ENCODE results near the gene SLC26A3.

DNA sequence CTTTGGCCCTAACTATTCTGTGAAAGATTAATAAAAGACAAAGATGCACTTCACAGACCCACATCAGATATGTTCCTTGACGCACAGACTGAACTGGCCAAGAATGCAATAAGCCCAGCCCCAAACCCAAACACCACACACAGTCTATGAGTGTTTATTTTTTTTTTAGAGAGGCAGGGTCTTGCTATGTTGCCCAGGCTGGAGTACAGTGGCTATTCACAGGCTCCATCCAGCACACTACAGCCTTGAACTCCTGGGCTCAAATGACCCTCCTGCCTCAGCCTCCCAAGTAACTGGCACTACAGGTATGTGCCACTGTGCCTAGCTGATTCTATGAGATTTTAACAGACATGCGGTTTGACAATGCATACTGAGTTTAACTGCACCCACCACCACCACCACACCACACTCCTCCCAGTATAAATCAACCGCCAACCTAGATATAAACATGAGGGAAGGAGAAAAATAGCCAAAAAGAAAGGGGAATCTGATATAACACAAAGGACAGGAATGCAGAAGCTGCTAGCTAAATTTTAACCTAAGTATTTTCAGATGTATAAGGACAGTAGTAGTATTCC is 35.1 kb upstream of the SLC26A3 start:
- TF ChIP-seq BACH1 (IDR thresholded peaks at IDR 0.05; ENCODE audit: borderline replicate concordance) (no peak), ZZZ3 (IDR thresholded peaks at IDR 0.05; ENCODE audit: control insufficient read depth, insufficient read length, low read depth) (no peak), POLR2AphosphoS5 (IDR thresholded peaks at IDR 0.05; ENCODE audit: low read length) (no peak), RAD51 (IDR thresholded peaks at IDR 0.05) (no peak), RCOR1 (conservative IDR thresholded peaks at IDR 0.05; ENCODE audit: low read depth, low read length) (no peak), NFIC (IDR thresholded peaks at IDR 0.05; ENCODE audit: low read depth, low read length) (no peak), POLR2A (IDR thresholded peaks at IDR 0.05; ENCODE audit: low read depth, low read length) (no peak), TAF1 (IDR thresholded peaks at IDR 0.05; ENCODE audit: borderline replicate concordance, low read depth, low read length) (no peak), JUNB (IDR thresholded peaks at IDR 0.05) (no peak), SREBF2 (IDR thresholded peaks at IDR 0.05; ENCODE audit: low read length) (no peak), CHD4 (IDR thresholded peaks at IDR 0.05) (no peak)
- TF ChIP-seq, protein P1, sequence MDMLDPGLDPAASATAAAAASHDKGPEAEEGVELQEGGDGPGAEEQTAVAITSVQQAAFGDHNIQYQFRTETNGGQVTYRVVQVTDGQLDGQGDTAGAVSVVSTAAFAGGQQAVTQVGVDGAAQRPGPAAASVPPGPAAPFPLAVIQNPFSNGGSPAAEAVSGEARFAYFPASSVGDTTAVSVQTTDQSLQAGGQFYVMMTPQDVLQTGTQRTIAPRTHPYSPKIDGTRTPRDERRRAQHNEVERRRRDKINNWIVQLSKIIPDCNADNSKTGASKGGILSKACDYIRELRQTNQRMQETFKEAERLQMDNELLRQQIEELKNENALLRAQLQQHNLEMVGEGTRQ (IDR thresholded peaks at IDR 0.05; ENCODE audit: borderline replicate concordance, low read depth, low read length), result no peak
- TF ChIP-seq, protein P2, sequence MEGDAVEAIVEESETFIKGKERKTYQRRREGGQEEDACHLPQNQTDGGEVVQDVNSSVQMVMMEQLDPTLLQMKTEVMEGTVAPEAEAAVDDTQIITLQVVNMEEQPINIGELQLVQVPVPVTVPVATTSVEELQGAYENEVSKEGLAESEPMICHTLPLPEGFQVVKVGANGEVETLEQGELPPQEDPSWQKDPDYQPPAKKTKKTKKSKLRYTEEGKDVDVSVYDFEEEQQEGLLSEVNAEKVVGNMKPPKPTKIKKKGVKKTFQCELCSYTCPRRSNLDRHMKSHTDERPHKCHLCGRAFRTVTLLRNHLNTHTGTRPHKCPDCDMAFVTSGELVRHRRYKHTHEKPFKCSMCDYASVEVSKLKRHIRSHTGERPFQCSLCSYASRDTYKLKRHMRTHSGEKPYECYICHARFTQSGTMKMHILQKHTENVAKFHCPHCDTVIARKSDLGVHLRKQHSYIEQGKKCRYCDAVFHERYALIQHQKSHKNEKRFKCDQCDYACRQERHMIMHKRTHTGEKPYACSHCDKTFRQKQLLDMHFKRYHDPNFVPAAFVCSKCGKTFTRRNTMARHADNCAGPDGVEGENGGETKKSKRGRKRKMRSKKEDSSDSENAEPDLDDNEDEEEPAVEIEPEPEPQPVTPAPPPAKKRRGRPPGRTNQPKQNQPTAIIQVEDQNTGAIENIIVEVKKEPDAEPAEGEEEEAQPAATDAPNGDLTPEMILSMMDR (IDR thresholded peaks at IDR 0.05 in 2 of 3, conservative IDR thresholded peaks at IDR 0.05 in 1 of 3; ENCODE audit: control insufficient read depth in 2 of 3, extremely low read depth in 1 of 3, insufficient read depth in 1 of 3, low read depth in 3 of 3, low read length in 3 of 3), result no peak

All from GM12878 (cell line).